Measurements from ENCODE around the gene HK3. TPM values are rescaled to one million over a fixed set of nuclear protein-coding genes. Genes with fewer than 3 reads are reported as not detected.

The HK3 gene
- total RNA-seq, 1 donor from 2014 or later, result not detected

DNA sequence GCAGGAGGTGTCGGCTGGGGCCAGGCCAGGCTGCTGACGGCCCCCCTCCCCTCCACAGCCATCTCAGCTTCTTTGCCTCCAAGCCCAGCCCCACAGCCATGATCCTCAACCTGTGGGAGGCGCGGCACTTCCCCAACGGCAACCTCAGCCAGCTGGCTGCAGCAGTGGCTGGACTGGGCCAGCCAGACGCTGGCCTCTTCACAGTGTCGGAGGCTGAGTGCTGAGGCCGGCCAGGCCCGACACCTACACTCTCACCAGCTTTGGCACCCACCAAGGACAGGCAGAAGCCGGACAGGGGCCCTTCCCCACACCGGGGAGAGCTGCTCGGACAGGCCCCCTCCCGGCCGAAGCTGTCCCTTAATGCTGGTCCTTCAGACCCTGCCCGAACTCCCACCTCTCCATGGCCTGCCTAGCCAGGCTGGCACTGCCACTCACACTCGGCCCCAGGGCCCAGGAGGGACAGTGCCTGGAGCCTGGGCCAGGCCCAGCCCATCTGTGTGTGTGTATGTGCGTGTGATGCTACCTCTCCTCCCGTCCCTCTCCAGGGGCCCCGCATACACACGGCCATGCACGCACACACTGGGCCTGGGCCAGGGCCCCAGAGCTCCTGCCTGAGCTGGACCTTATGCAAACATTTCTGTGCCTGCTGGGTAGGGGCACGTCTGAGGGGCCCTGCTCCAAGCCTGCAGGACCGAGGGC, 19.3 kb downstream of the HK3 start:
- Histone ChIP-seq H4K20me1 (ENCODE audit: low read depth) (no peaks in the 10 kb centered on the region), H3K36me3 (no peaks in the 10 kb centered on the region), H3K27ac (no peak overlapping the region), H3K4me2 (no peak overlapping the region), H3K27me3 (no peaks in the 10 kb centered on the region), H2AFZ (replicated peaks) (no peak overlapping the region), H3K4me1 (peaks cover 13% of the 10 kb centered on the region), H3F3A (ENCODE audit: low read depth) (peaks cover 11% of the 10 kb centered on the region), H3K9ac (no peak overlapping the region), H3K4me3 (no peak overlapping the region), H3K79me2 (ENCODE audit: low read depth) (no peaks in the 10 kb centered on the region), H3K9me3 (ENCODE audit: low read depth) (no peaks in the 10 kb centered on the region)
- no peak for DNase-seq (ENCODE audit: low spot score)
- H3K36me3 Mint-ChIP-seq, result no peaks in the 10 kb centered on the region
- H3K9me3 Mint-ChIP-seq, result no peaks in the 10 kb centered on the region
- H3K27me3 Mint-ChIP-seq (ENCODE audit: insufficient read depth, low read depth), result peaks cover 34% of the 10 kb centered on the region
- H3K4me3 Mint-ChIP-seq, result no peak overlapping the region
- H3K4me1 Mint-ChIP-seq, result peaks cover 47% of the 10 kb centered on the region
- TF ChIP-seq EZH2 (IDR thresholded peaks at IDR 0.05), result no peak
- no peak for TF ChIP-seq EZH2phosphoT487 (IDR thresholded peaks at IDR 0.05)
- TF ChIP-seq, protein P1, sequence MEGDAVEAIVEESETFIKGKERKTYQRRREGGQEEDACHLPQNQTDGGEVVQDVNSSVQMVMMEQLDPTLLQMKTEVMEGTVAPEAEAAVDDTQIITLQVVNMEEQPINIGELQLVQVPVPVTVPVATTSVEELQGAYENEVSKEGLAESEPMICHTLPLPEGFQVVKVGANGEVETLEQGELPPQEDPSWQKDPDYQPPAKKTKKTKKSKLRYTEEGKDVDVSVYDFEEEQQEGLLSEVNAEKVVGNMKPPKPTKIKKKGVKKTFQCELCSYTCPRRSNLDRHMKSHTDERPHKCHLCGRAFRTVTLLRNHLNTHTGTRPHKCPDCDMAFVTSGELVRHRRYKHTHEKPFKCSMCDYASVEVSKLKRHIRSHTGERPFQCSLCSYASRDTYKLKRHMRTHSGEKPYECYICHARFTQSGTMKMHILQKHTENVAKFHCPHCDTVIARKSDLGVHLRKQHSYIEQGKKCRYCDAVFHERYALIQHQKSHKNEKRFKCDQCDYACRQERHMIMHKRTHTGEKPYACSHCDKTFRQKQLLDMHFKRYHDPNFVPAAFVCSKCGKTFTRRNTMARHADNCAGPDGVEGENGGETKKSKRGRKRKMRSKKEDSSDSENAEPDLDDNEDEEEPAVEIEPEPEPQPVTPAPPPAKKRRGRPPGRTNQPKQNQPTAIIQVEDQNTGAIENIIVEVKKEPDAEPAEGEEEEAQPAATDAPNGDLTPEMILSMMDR (IDR thresholded peaks at IDR 0.05), result no peak
- no peak overlapping the region for H3K27ac Mint-ChIP-seq

DNA sequence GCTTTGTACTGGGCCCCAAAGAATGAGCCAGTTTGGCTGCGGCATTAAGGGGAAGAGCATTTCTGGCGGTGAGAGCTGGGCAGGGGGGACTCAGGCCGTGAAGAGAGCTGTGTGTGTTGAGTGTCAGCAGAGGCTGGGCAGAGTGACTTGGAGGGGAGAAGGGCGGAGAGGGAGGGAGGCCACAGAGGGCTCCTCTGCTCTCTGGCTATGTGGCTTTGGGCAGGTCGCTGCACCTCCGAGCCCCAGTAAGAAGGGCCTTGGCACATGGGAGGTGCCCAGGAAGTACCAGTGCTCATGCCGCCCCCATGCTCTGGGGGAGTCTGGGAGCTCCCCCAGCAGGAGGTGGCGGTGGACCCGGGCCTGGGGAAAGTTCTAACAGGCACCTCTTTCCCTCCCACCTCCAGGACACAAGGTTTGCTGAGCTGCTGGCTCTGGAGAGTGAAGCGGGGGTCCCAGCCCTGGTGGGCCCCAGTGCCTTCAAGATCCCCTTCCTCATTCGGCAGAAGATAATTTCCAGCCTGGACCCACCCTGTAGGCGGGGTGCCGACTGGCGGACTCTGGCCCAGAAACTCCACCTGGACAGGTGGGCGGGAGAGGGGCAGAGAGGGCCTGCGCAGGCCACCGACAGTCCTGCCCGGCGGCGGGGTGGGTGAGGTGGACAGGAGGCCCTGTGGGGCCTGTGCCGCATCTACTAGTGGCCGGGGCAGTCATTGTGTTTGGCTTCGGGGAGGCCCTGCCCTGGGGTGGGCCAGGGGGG, 20.1 kb downstream of the HK3 start:
- TF ChIP-seq, protein P1 (IDR thresholded peaks at IDR 0.05), result no peak
- TF ChIP-seq EZH2phosphoT487 (IDR thresholded peaks at IDR 0.05), result no peak
- TF ChIP-seq EZH2 (IDR thresholded peaks at IDR 0.05), result no peak
- Mint-ChIP-seq H3K36me3 (no peaks in the 10 kb centered on the region), H3K9me3 (no peaks in the 10 kb centered on the region), H3K4me3 (peak overlapping the region; percentile 64), H3K4me1 (peaks cover 40% of the 10 kb centered on the region), H3K27me3 (ENCODE audit: insufficient read depth, low read depth) (peaks cover 39% of the 10 kb centered on the region), H3K27ac (no peak overlapping the region)
- Histone ChIP-seq H3K9ac (no peak overlapping the region), H3K4me2 (no peak overlapping the region), H3K27ac (no peak overlapping the region), H4K20me1 (ENCODE audit: low read depth) (no peaks in the 10 kb centered on the region), H3K27me3 (no peaks in the 10 kb centered on the region), H2AFZ (replicated peaks) (no peak overlapping the region), H3K4me3 (no peak overlapping the region), H3K9me3 (ENCODE audit: low read depth) (no peaks in the 10 kb centered on the region), H3K79me2 (ENCODE audit: low read depth) (no peaks in the 10 kb centered on the region), H3K36me3 (no peaks in the 10 kb centered on the region), H3F3A (ENCODE audit: low read depth) (peaks cover 4% of the 10 kb centered on the region), H3K4me1 (peaks cover 6% of the 10 kb centered on the region)
- DNase-seq (ENCODE audit: low spot score), result no peak

DNA sequence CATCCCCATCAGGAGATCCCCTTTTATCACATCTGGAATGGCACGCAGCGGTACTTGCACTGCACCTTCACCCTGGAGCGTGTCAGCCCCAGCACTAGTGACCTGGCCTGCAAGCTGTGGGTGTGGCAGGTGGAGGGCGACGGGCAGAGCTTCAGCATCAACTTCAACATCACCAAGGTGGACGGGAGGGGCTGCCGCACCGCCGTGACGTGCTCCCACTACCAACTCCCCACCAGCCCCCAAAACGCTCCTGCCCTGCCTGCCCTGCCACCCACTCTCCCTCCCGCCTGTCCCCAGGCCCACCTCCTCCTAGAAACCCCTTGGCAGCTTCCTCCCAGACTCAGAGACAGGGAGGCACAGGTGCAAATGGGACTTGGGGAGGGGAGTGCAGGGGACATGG, 20.7 kb downstream of the HK3 start:
- H3K36me3 ChIP-seq, result no peaks in the 10 kb centered on the region
- Mint-ChIP-seq H3K27me3 (ENCODE audit: insufficient read depth, low read depth) (peaks cover 41% of the 10 kb centered on the region), H3K9me3 (no peaks in the 10 kb centered on the region)

More for the DNA sequence above, 20.7 kb downstream of the HK3 start:
- TF ChIP-seq, protein P1 (IDR thresholded peaks at IDR 0.05), result no peak
- TF ChIP-seq EZH2phosphoT487 (IDR thresholded peaks at IDR 0.05) (no peak), EZH2 (IDR thresholded peaks at IDR 0.05) (no peak)
- no peak for DNase-seq (ENCODE audit: low spot score)
- no peaks in the 10 kb centered on the region for H3K79me2 ChIP-seq (ENCODE audit: low read depth)
- H3F3A ChIP-seq (ENCODE audit: low read depth), result no peaks in the 10 kb centered on the region
- no peaks in the 10 kb centered on the region for H4K20me1 ChIP-seq (ENCODE audit: low read depth)
- H3K9me3 ChIP-seq (ENCODE audit: low read depth), result no peaks in the 10 kb centered on the region
- Mint-ChIP-seq H3K4me3 (no peak overlapping the region), H3K36me3 (no peaks in the 10 kb centered on the region), H3K4me1 (peaks cover 38% of the 10 kb centered on the region), H3K27ac (peak overlapping the region; percentile 33)
- no peak overlapping the region for H2AFZ ChIP-seq (replicated peaks)
- peaks cover 5% of the 10 kb centered on the region for H3K4me1 ChIP-seq
- no peak overlapping the region for H3K4me3 ChIP-seq
- H3K27me3 ChIP-seq, result no peaks in the 10 kb centered on the region
- H3K9ac ChIP-seq, result no peak overlapping the region
- no peak overlapping the region for H3K27ac ChIP-seq
- H3K4me2 ChIP-seq, result no peak overlapping the region

Measured in neural progenitor cell (in vitro differentiated cells).